Inflammatory macrophage treated with lipopolysaccharide for 4 hours (primary cell): Measurements from ENCODE around the gene MOCS3.
"Not testable (repeated sequence)": the region's sequence is repeated elsewhere in the genome, so short reads cannot be mapped to it uniquely, and the experiment has no call there.

Experiments used
- DNase-seq: peaks from one replicate; pipeline ENCODE4 v3.0.0-alpha.2; 2020

Gene MOCS3

DNA sequence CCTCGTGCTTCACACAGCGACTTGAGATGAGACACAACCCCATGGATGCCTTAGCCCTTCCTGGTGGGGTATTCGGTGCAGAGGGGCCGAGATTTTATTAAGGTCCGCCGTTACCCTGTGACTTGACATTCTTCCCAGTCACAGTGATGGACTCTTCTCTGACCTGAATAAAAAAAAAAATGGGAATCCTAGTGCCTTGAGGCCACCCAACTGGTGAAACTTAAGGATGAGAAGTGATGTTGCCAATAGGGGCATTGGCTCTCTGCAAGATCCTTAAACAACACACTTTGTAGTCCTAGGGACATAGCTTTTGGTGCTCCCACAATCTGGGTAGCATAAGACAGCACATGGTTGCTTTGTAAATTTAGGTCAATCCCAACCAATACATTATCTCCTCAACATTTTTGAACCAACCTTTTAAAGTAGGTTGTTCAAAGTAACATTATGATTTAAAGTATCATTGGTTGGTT lies 26.6 kb upstream of the MOCS3 start:
- no peak for DNase-seq

GRCh38 chr20:50932691-50933280 lies 25.8 kb upstream of the MOCS3 start:
- DNase-seq = no peak

DNA sequence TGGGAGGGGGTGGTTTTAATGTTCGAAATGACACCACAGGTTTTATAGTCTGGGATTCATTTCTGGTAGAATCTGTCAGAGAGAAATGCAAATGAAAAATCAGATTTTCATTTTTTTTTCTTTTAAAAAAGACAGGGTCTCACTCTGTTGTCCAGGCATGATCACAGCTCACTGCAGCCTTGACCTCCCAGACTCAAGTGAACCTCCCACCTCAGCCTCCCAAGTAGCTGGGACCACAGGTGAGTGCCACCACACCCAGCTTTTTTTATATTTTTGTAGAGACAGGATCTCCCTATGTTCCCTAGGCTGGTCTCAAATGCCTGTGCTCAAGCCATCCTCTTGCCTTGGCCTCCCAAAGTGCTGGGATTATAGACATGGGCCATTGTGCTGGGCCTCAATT lies 25.0 kb upstream of the MOCS3 start:
- no peak for DNase-seq

GRCh38 chr20:50943069-50943468 lies 15.5 kb upstream of the MOCS3 start:
- no peak for DNase-seq

- no peak for DNase-seq
These were observed 10.4 kb upstream of the MOCS3 start for GRCh38 chr20:50948132-50948785.

DNA sequence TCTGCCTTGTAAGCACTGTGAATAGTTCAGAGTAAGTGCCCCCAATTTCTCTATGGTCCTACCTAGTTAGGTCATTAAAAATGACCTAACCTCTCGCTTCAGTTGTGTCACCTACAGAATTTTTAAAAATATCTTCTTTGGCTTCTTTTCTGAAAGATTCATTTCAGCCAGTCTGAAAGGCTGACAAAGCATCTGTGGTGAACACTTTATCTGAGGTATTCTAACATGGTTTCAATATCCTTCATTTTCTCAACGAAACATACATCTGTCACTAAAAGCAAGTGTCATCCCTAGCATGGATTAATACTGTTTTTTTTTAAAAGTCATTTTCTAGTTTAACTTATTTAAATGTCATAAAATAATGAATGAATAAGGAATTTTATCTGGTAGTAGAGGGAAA lies 5.4 kb upstream of the MOCS3 start:
- DNase-seq = no peak

DNA sequence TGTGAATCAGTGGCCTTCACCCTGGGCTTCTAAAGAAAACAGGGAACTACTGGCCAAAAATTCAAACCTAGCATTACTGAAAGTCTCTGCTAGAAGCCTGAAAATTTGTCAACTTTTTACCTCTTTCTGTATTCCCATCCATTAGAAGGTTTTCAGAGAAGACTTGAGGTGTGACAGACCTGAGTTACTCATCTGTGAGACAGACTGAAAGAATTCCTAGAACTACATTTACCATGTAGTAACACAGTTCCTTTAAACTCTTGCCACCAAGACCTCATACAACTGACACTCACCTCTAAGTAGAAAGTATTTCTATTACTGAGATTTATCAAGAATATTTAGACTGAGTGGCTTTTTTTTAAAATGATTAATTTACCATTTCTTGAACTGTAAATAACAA lies 4.8 kb upstream of the MOCS3 start:
- DNase-seq = no peak

DNA sequence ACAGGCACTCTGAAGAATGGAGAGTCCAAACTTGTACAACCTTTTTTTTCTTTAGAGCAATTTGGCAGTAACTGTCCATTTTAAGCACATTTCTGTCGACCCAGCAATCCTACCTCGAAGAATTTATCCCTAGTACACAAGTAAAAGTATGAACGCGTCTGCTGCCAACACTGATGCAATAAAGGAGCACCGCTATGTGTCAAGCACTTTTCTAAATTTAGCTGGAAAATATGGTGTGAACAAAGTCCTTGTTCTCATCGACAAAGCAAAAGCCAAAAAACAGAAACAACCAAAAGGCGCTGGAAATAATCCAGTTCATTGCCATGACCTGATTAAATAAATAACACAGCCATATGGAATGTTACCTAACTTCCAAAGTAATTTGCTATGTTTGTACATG lies 1.3 kb upstream of the MOCS3 start:
- no peak for DNase-seq

DNA sequence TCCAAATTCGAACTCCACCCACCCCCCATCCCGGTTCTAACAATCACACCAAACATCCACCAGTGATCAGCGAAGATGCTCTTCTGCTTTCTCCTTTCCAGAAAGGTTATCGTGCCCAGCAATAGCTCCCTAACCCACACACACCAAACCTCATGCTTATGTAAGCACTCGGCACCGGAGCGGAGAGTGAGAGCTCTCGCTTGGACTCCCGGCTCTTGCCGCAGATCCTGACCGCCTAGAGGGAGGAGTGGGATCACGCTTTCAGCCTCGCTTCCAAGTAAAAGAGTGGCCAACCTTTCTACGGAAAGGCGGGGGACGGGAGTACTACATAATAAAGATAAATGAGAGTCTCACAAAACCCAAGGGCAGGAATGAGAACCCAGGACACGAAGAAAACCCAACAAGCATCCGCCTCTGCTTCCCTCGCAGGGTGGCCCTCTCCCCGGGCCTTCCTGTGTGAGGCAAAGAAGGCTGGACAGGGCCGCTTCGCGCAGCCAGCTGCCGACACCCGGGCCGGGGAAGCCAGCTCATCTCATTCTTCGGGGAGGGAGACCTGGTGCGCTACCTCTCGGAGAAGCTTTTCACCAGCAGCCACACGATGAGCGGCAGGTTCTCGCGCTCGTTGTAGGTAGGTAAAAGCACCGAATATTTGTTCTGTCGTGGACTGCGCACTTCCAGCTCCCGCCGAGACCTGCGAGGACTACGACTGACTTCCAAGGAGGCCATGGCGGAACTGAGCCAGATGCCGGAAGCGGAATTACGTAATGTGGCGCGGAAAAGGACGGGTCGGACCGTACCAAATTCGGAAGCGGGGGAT lies 612 bp upstream of the MOCS3 start, which contains the start of gene DPM1:
Gene DPM1 (minus strand): TSS at position 735 of the 817 bp plus-strand sequence. CDS start 9 bp downstream, at position 726.
- DNase-seq = peak; percentile 90

GRCh38 chr20:50959543-50960126 lies 1.0 kb downstream of the MOCS3 start:
- no peak for DNase-seq

DNA sequence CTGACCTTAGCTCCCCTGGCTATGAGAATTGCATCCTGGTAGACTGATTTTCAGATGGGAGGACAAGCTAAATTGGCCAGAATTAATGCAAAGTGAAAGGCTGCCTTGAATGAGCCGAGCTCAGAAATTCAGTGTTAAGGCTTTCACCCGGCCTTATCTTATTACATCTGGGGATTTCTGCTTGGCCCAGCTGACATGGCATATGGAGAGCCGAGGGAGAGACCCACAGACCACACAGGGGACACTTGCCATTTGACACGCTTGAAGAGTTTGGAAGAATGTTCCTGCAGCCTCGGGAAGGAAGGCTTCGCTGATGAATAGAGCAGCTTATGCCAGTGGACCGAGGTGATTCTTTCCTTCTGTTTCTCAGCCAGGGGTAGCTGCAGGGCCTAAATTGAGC lies 9.0 kb downstream of the MOCS3 start:
- DNase-seq = no peak

DNA sequence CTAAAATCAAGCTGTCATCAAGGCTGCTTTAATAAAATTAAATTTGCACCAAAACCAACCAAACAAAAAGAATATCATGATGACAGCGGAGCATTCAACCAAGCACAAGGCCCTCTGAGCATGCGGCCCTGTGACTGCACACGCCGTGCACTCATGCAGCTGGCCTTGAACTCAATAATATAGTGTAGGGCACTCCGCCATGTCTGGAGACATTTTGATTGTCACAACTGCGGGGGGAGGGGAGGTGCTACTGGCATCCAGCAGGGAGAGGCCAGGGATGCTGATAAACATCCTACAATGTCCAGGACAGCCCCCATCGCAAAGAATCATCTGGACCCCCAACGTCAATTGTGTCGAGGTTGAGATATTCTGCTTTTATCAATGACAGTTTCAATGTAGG lies 9.7 kb downstream of the MOCS3 start:
- no peak for DNase-seq

GRCh38 chr20:50969435-50969834 lies 10.8 kb downstream of the MOCS3 start:
- DNase-seq = no peak

DNA sequence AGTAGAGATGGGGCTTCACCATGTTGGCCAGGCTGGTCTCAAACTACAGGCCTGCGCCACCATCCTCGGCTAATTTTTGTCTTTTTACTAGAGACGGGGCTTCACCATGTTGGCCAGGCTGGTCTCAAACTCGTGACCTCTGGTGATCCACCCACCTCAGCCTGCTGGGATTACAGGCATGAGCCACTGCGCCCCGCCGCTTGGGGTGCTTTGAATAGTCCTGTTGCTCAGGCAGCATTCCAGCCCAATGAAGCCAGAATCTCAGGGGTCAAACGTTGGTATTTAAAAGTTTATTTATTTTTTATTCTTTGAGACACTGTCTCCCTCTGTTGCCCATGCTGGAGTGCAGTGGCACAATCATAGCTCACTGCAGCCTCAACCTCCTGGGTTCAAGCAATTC lies 11.3 kb downstream of the MOCS3 start:
- DNase-seq = no peak

DNA sequence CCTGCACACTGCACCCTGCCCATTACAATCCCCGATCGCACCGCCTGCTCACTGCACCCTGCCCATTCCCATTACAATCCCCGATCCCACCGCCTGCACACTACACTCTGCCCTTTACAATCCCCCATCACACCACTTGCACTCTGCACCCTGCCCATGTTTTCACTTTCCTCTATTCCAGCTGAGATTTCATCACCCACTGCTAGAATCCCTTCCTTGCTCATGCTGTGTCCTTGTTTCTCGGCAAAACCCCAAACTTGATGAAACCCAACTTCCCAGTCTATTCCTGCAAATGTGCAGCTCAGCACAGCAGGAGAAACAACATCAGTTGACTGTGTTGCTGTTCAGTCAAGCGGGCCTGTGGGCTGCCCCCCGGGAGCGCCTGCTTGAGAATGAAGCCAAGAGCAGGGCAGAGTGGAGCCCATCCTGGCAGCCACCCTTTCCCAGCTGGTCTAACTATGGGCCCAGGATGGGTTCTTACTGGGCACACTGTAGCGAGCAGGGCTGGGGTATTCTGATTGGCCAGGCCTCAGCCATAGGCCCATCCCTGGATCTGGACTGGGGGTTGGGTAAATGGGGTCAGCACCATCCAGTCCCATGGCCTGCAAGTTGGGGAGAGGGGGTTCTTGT lies 17.2 kb downstream of the MOCS3 start:
- DNase-seq = no peak

GRCh38 chr20:50977066-50978021 lies 18.7 kb downstream of the MOCS3 start:
- no peak for DNase-seq

DNA sequence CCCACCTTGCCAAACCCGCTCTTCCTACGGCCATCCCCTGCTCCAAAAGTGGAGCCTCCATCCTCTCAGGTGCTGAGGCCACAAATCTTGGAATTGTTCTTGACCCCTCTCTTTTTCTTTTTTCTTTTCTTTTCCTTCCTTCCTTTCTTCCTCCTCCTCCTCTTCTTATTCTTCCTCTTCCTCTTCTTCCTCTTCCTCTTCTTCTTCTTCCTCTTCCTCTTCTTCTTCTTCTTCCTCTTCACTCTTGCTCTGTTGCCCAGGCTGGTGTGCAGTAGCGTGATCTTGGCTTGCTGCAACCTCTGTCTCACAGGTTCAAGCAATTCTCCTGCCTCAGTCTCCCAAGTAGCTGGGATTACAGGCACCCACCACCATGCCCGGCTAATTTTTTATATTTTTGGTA lies 19.9 kb downstream of the MOCS3 start:
- not testable (repeated sequence) for DNase-seq

DNA sequence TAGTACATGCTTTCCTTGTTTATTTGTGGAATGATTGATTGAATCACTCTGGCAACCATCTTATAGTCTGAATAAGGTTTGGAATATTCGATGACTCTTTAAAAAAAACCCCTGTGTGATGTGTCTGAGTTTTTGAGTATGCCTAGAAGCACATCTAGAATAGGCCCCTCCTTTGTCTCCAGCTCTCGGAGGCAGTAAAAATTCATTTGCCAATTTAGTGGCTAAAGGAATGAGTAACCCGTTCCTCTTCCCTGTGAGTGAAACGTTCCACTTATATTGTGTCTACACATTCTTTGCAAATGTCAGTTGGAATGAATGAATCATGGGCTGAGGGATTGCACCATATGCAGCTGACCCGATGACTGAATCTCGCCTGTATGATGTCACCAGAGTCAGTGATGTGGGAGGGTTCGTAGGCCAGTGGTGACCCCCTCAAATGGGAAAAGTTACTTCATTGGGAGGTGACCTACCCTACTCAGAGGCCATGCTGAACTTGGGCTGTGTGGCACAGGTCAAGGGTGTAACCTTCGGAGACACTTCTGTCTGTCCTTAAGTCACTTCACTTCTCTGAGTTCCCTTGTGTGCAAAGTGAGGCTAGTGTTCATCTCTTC lies 21.6 kb downstream of the MOCS3 start:
- DNase-seq = peak; percentile 98

DNA sequence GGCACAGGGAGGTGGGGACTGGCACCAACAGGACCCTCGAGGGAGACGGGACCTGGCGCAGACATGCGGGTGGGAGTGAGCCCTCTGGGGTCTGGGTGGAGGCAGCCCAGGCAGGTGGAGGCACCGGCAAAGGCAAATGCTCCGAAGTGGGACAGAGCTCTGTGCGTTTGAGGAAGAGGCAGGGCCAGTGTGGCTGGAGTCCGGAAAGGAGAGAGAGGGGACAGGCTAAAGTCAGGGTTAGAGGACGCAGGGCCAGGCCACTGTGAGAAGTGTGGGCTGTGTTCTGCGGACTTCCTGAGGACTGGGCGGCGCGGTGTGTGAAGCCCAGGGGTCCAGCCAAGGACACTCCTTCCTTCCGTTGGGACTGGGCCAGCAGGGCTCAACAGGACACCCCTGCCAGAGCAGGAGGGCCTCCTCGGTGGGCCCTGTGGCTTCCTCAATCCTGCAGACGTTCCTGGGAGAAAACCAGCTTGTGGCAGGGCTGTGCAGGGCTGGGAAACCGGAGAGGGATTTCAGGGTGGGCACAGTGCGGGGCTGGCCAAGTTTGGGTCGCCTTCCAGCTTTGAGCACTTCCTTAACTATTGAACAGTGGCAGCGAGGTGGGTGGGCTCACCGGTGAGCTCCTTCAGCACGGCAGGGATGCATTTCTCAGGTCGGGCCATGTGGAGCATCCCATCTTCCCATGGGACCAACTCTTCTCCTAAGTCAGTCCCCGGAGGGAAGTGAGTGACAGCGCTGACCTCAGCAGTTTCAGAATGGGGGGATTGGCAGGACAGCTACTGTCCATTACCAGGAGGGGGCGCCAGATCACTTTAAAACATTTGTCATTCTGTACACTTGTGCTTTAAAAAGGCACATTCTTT lies 22.5 kb downstream of the MOCS3 start:
- peak; percentile 75 for DNase-seq

GRCh38 chr20:50981714-50982048 lies 23.1 kb downstream of the MOCS3 start:
- DNase-seq = no peak

DNA sequence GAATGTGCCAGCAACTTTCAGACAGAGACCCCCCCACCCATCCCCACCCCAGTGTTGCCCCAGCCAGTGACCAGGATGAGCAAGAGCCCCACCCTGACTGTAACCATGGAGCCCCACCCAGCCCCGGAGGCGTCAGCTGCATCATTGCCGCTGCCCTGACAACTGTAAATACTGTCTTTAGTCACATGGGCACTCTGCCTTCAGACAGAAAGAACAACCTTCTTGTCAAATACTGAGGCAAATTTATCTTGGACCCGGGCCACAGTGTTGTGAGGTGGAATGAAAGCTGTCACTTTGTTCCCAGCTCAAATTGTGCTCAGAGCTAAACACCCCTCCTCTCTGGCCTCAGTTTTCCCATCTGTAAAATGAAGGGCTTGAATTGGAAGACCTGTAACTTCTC lies 23.7 kb downstream of the MOCS3 start:
- peak; percentile 77 for DNase-seq
